ENCODE measurements around the gene GASK1A. TPM values are rescaled to one million over a fixed set of nuclear protein-coding genes. Genes with fewer than 3 reads are reported as not detected.

Gene GASK1A
- not detected in 5 replicates for total RNA-seq (2022; extraction: Qiagen RNA extraction; ENCODE audit: low read depth)

DNA sequence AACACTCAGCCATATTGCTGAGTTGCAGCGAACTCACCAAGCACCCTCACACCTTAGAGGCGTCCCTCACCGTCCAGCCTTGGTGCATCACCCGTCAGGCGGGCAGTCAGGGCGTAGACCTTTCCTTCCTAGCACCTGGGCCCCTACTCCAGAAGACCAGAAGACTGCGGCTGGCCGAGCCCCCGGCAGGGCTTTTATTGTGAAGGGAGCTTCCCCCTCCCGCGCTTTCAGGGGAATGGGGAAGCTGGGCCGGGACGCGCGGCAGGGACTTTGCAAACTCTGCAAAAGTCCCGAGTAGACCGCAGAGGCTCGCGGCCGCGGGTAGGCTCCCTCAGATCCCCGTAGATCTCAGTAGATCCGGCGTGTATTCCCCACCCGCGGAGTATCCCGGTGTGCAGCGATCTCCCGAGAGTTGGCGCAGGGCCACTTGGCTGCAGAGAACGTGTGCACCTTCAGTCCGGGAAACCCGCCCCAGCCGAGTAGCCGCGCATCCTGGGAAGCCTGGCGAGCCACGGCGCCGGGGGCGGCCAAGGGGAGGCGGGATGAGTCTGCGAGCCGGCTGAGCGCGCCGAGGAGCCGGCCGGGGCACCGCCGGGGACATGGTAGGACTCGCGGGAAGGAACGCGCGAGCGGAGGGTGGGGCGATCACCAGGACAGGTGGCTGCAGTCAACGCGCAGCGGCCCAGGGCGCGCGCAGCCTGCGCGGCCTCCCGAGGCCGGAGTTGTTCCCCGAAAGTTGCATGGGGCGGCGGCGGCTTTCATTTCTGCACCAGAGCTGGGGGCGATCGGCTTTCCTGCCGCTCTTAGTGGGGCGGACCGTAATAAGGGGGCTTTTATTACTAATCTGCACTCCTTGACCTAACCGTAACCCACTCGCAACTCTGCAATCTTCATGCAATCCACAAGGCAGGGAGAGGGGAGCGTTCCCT is at the start of gene GASK1A:
Gene GASK1A (plus strand): TSS at position 268 of the 929 bp plus-strand sequence. CDS start 332 bp downstream, at position 600.

DNA sequence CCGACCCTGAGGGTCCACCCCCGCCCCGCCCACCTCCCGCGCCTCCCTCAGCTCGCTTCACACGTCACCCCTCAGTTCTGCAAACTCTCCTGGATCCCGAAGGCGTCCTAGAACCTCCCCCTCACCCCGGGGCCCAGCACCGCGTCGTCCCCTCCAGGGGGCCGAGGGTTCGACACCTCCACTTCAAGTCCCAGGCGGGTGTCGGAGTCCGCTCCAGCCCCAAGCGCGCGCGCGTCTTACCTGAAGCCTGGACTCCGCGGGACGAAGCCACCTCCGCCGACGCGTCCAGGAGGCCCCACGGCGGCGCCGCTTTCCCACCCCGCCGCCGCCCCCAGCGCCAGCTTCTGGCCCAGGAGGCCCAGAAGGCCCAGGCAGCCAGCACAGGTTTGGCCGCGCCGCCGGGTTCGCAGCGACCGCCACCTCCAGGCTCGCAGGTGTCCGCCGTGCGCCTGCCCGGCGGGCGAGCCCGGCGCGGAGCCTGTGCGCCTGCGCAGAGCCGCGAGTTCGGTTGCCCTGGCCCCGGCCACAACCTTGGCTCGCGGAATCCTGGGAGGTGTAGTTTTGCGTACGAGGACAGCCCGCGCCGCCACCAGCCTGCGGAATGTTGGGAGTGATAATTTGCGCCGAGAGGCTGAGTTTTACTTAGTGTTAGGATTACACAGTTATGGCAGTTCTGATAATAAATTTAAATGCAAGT is 126.6 kb downstream of the GASK1A start, which contains the start of gene POMGNT2:
Gene POMGNT2 (minus strand): TSS at position 484 of the 697 bp plus-strand sequence. CDS start 24,648 bp downstream, outside the sequence.

Other genes starting within 250 kb of the GASK1A start
- gene CCDC13, start 206.1 kb upstream of the GASK1A start, total RNA-seq (2022; extraction: Qiagen RNA extraction; ENCODE audit: low read depth), result 0.40 to 0.79 TPM (median 0.58 TPM) in 5 replicates
- 71.6 to 94.3 TPM (median 78.6 TPM) in 5 replicates for gene HIGD1A, start 174.8 kb upstream of the GASK1A start, total RNA-seq (2022; extraction: Qiagen RNA extraction; ENCODE audit: low read depth)
- gene ACKR2, start 169.9 kb upstream of the GASK1A start, total RNA-seq (2022; extraction: Qiagen RNA extraction; ENCODE audit: low read depth), result 0.07 TPM in 1 of 5 replicates, not detected in the others
- not detected in 5 replicates for gene CYP8B1, start 103.4 kb upstream of the GASK1A start, total RNA-seq (2022; extraction: Qiagen RNA extraction; ENCODE audit: low read depth)
- not detected in 5 replicates for gene ZNF662, start 73.2 kb upstream of the GASK1A start, total RNA-seq (2022; extraction: Qiagen RNA extraction; ENCODE audit: low read depth)
- 6.6 to 9.5 TPM (median 8.3 TPM) in 5 replicates for gene POMGNT2, start 126.8 kb downstream of the GASK1A start, total RNA-seq (2022; extraction: Qiagen RNA extraction; ENCODE audit: low read depth)